ENCODE results near the gene MUC20.

DNA sequence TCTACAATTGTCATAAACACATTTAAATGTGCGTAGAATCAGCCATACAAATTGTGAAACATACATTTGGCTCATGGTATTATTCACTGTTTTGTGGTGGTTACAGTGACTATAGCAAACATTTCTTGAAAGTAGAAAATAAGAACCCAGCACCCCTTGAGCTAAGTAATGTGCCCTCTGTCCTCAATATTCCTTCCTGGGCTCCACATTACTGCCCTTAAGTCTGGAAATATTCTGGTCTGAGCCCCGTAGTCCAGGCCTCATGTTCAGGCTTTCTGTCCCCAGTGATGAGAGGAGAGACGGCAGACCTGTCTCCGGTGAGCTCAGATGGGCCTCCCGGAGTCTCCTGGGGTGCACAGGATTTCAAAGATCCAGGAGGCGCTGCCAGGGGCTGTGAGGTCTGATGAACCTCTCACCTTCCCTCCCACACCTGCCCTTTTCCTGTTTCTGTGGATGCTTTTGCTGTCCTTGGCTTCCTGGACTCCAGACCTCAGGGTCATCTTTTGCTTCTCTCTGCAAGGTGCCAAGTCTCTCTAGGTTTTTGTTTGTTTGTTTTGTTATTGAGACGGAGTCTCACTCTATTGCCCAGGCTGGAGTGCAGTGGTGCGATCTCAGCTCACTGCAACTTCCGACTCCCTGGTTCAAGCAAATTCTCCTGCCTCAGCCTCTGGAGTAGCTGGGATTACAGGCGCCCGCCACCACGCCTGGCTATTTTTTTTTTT lies 8.8 kb upstream of the MUC20 start:
- TF ChIP-seq, protein P1, sequence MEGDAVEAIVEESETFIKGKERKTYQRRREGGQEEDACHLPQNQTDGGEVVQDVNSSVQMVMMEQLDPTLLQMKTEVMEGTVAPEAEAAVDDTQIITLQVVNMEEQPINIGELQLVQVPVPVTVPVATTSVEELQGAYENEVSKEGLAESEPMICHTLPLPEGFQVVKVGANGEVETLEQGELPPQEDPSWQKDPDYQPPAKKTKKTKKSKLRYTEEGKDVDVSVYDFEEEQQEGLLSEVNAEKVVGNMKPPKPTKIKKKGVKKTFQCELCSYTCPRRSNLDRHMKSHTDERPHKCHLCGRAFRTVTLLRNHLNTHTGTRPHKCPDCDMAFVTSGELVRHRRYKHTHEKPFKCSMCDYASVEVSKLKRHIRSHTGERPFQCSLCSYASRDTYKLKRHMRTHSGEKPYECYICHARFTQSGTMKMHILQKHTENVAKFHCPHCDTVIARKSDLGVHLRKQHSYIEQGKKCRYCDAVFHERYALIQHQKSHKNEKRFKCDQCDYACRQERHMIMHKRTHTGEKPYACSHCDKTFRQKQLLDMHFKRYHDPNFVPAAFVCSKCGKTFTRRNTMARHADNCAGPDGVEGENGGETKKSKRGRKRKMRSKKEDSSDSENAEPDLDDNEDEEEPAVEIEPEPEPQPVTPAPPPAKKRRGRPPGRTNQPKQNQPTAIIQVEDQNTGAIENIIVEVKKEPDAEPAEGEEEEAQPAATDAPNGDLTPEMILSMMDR (IDR thresholded peaks at IDR 0.05; ENCODE audit: low read depth, low read length), result no peak
- TF ChIP-seq POLR2A (IDR thresholded peaks at IDR 0.05; ENCODE audit: extremely low read depth, insufficient read length), result no peak
- TF ChIP-seq, protein P2, sequence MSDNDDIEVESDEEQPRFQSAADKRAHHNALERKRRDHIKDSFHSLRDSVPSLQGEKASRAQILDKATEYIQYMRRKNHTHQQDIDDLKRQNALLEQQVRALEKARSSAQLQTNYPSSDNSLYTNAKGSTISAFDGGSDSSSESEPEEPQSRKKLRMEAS (IDR thresholded peaks at IDR 0.05; ENCODE audit: low read depth, low read length), result no peak
- no peak for TF ChIP-seq MYC (IDR thresholded peaks at IDR 0.05; ENCODE audit: low read depth, low read length)

Measured in NB4 (cell line).